Fibroblast of the conjunctiva (primary cell): Measurements from ENCODE around the gene RASSF6.
"Not testable (repeated sequence)": the region's sequence is repeated elsewhere in the genome, so short reads cannot be mapped to it uniquely, and the experiment has no call there.

ENCODE experiments used
- DNase-seq: peaks from one replicate; pipeline ENCODE4 v3.0.0-alpha.2; 2010; ENCODE audit warnings: low read depth

The RASSF6 gene

GRCh38 chr4:73577371-73577770 lies 42.9 kb downstream of the RASSF6 start:
- DNase-seq, result no peak

- no peak for DNase-seq
Observed at GRCh38 chr4:73576381-73576780, 43.9 kb downstream of the RASSF6 start.

GRCh38 chr4:73575660-73576059 lies 44.6 kb downstream of the RASSF6 start:
- no peak for DNase-seq

- peak; percentile 81 for DNase-seq
Observed at GRCh38 chr4:73573794-73574528, 46.3 kb downstream of the RASSF6 start.

GRCh38 chr4:73550865-73551264 lies 69.4 kb downstream of the RASSF6 start:
- not testable (repeated sequence) for DNase-seq

- no peak for DNase-seq
Observed at GRCh38 chr4:73544620-73545019, 75.6 kb downstream of the RASSF6 start.

- no peak for DNase-seq
Observed at GRCh38 chr4:73541251-73541650, 79.0 kb downstream of the RASSF6 start.

GRCh38 chr4:73540826-73541225 lies 79.4 kb downstream of the RASSF6 start:
- no peak for DNase-seq

GRCh38 chr4:73539386-73539785 lies 80.8 kb downstream of the RASSF6 start:
- no peak for DNase-seq

GRCh38 chr4:73538162-73538561 lies 82.1 kb downstream of the RASSF6 start:
- no peak for DNase-seq

- no peak for DNase-seq
Observed at GRCh38 chr4:73533515-73534422, 86.5 kb downstream of the RASSF6 start.

- DNase-seq, result no peak
Observed at GRCh38 chr4:73528171-73528570, 92.1 kb downstream of the RASSF6 start.

- no peak for DNase-seq
Observed at GRCh38 chr4:73527196-73527595, 93.0 kb downstream of the RASSF6 start.

- no peak for DNase-seq
Observed at GRCh38 chr4:73525611-73526010, 94.6 kb downstream of the RASSF6 start.

GRCh38 chr4:73523126-73523525 lies 97.1 kb downstream of the RASSF6 start:
- DNase-seq, result no peak
